HCT116 (cell line): Measurements from ENCODE around the gene GRK5. TPM values are rescaled to one million over a fixed set of nuclear protein-coding genes. Genes with fewer than 3 reads are reported as not detected.

Source experiments
- ATAC-seq: fragments of 200-7000 bp; cut with Tn5 transposase; 2 replicates; pipeline ENCODE4 v1.9.1; 2020; ENCODE audit warnings: mild to moderate bottlenecking, moderate library complexity
- BruUV-seq: library from RNA; stranded (reverse); fragments of 400-500 nt; replicated peaks from 2 replicates; lab custom pipeline; 2021; lab: Mats Ljungman, UMichigan
- CTCF ChIA-PET: fragments of 300-600 bp; sonication (Branson Sonifier 250); formaldehyde crosslinking; loops from one replicate; lab custom pipeline; 2021; ENCODE audit warnings: antibody characterized with exemption; lab: Charles Lee
- POLR2A ChIA-PET: fragments of 300-600, 350-600 bp; sonication (Branson Sonifier 250); formaldehyde crosslinking; loops from one replicate; lab custom pipeline; 2021; ENCODE audit warnings: antibody characterized with exemption; lab: Charles Lee
- RAD21 ChIA-PET, 2 experiments: fragments of 300-600 bp; sonication (Branson Sonifier 250); formaldehyde crosslinking; loops; one replicate each; lab custom pipeline; 2023; ENCODE audit warnings: low total read pairs in 2 of 2; ENCODE audit not compliant: uncharacterized antibody in 2 of 2, unreplicated experiment in 2 of 2, low non-redundant PET in 1 of 2; lab: Charles Lee
- DNase-seq: peaks from one replicate; pipeline ENCODE4 v3.0.0-alpha.2; 2010; ENCODE audit warnings: low read depth, low spot score
- H2AFZ ChIP-seq: fragments of 200-600 bp; shearing (Covaris generic), sonication (generic); 2 replicates; pipeline ENCODE4 v1.6.1; 2017; ENCODE audit warnings: low read depth, mixed run types, mixed read lengths, antibody characterized with exemption, low read length; ENCODE audit not compliant: poor library complexity, severe bottlenecking
- H3K27ac ChIP-seq: 2 replicates; pipeline ENCODE4 v1.5.1; 2012; ENCODE audit warnings: low read depth, low read length
- H3K27me3 ChIP-seq: fragments of 200-600 bp; sonication (generic); 2 replicates; pipeline ENCODE4 v1.6.1; 2016; ENCODE audit warnings: mixed run types, low read length, mixed read lengths; ENCODE audit not compliant: insufficient read depth
- H3K36me3 ChIP-seq, 2 experiments: fragments of 200-500 bp in 1 of 2; fragments of 200-600 bp in 1 of 2; sonication (Bioruptor generic) in 1 of 2; sonication (generic) in 1 of 2; 2 replicates each; pipeline versions ENCODE4 v1.5.1 to v1.6.1; 2014 to 2016; ENCODE audit warnings: low read length in 2 of 2, inconsistent platforms in 1 of 2, mixed read lengths in 1 of 2, mixed run types in 1 of 2; ENCODE audit not compliant: insufficient read depth in 2 of 2, control insufficient read depth in 1 of 2
- H3K4me1 ChIP-seq, 2 experiments: fragments of 200-600 bp in 1 of 2; sonication (generic) in 1 of 2; 2 replicates each; pipeline versions ENCODE4 v1.5.1 to v1.6.1; 2012 to 2017; ENCODE audit warnings: low read length in 2 of 2, inconsistent platforms in 1 of 2, mild to moderate bottlenecking in 1 of 2, mixed read lengths in 1 of 2, mixed run types in 1 of 2, moderate library complexity in 1 of 2; ENCODE audit not compliant: insufficient read depth in 2 of 2, control insufficient read depth in 1 of 2
- H3K4me2 ChIP-seq: fragments of 200-600 bp; sonication (generic); 2 replicates; pipeline ENCODE4 v1.6.1; 2017; ENCODE audit warnings: mixed run types, low read length, mixed read lengths
- H3K4me3 ChIP-seq, 2 experiments: fragments of 200-600 bp in 1 of 2; sonication (generic) in 1 of 2; replicated peaks in 1 of 2; 2 replicates each; pipeline ENCODE4 v1.5.1; 2011 to 2016; ENCODE audit warnings: low read length in 2 of 2, control low read depth in 1 of 2, low read depth in 1 of 2, mild to moderate bottlenecking in 1 of 2, mixed read lengths in 1 of 2, mixed run types in 1 of 2
- H3K79me2 ChIP-seq: fragments of 200-600 bp; sonication (generic); 2 replicates; pipeline ENCODE4 v1.6.1; 2017; ENCODE audit warnings: mild to moderate bottlenecking, mixed run types, low read length, moderate library complexity, mixed read lengths; ENCODE audit not compliant: insufficient read depth
- H3K9ac ChIP-seq: fragments of 200-600 bp; sonication (generic); 2 replicates; pipeline ENCODE4 v1.6.1; 2016; ENCODE audit warnings: low read length, mixed read lengths
- H3K9me2 ChIP-seq: fragments of 200-600 bp; sonication (generic), shearing (Covaris generic); 2 replicates; pipeline ENCODE4 v1.6.1; 2017; ENCODE audit warnings: mixed run types, mild to moderate bottlenecking, moderate library complexity; ENCODE audit not compliant: insufficient read depth
- H3K9me3 ChIP-seq, 2 experiments: fragments of 200-500 bp in 1 of 2; fragments of 200-600 bp in 1 of 2; sonication (Bioruptor generic) in 1 of 2; sonication (generic) in 1 of 2; 2 replicates each; pipeline ENCODE4 v1.6.1; 2014 to 2017; ENCODE audit warnings: low read length in 2 of 2, mixed read lengths in 2 of 2, inconsistent platforms in 1 of 2, low read depth in 1 of 2, mild to moderate bottlenecking in 1 of 2, mixed run types in 1 of 2, moderate library complexity in 1 of 2; ENCODE audit not compliant: control insufficient read depth in 1 of 2, insufficient read depth in 1 of 2
- H4K20me1 ChIP-seq: fragments of 200-600 bp; sonication (generic), shearing (Covaris generic); 2 replicates; pipeline ENCODE4 v1.6.1; 2017; ENCODE audit warnings: mixed run types, mild to moderate bottlenecking, moderate library complexity; ENCODE audit not compliant: insufficient read depth
- JUND ChIP-seq: IDR thresholded peaks from 2 replicates; pipeline ENCODE4 v1.6.1; 2012
- MAX ChIP-seq: IDR thresholded peaks from 2 replicates; pipeline ENCODE4 v1.6.1; 2012
- RAD21 ChIP-seq: IDR thresholded peaks from 2 replicates; pipeline ENCODE4 v1.6.1; 2012; ENCODE audit warnings: low read depth, mild to moderate bottlenecking
- REST ChIP-seq: IDR thresholded peaks from 2 replicates; pipeline ENCODE4 v1.6.1; 2012; ENCODE audit warnings: low read depth
- SIN3A ChIP-seq: IDR thresholded peaks from 2 replicates; pipeline ENCODE4 v1.6.1; 2012; ENCODE audit warnings: low read depth
- TCF7L2 ChIP-seq: IDR thresholded peaks from 2 replicates; pipeline ENCODE4 v1.7.0; 2011; ENCODE audit warnings: borderline replicate concordance, inconsistent platforms; ENCODE audit not compliant: insufficient read depth, insufficient read length; ENCODE audit errors: extremely low read depth
- intact Hi-C: fragments of 100-400 bp; cut with micrococcal nuclease; formaldehyde crosslinking; loops from 2 replicates; pipeline ENCODE4 v1.10.0; 2022
- total RNA-seq: library from RNA; stranded (reverse); gene quantifications from one replicate; pipeline ENCODE4 v1.2.1, GENCODE V29; 2021; ENCODE audit not compliant: unreplicated experiment

GRK5 gene
- total RNA-seq, 1 experiment from 2014 or later: 7.3 TPM

GRCh38 chr10:119206603-119207365, 587 bp upstream of the GRK5 start (continued):
- TF ChIP-seq REST: no peak

GRCh38 chr10:119207713-119208552, 562 bp downstream of the GRK5 start:
- intact Hi-C loops: loop anchor here (2.0 to 5.0 kb wide), 4 partner anchors 47 to 389 kb away; partner anchors contain the start of gene TIAL1
- peak overlapping the region; percentile 48 to 69 for H3K4me3 ChIP-seq
- CTCF ChIA-PET: interaction anchor here (0.6 to 4.3 kb wide), 18 partner anchors 8 to 335 kb away, joined by 3 to 37 read pairs (median 9); partner anchors contain the start of gene RGS10
- DNase-seq (no peak), ATAC-seq (peak; percentile 29)
- H3K9me2 ChIP-seq: no peaks in the 10 kb centered on the region
- H3K4me2 ChIP-seq: peak overlapping the region; percentile 92
- H3K9me3 ChIP-seq: no peaks in the 10 kb centered on the region
- no TSS peak for BruUV-seq
- TF ChIP-seq MAX: peak; percentile 42; the same call in 1 of the 2 replicates
- no peak for TF ChIP-seq REST
- no peak for TF ChIP-seq TCF7L2
- peak; percentile 73 for TF ChIP-seq SIN3A
- TF ChIP-seq JUND: no peak
- no peak for TF ChIP-seq RAD21
- H4K20me1 ChIP-seq: no peaks in the 10 kb centered on the region
- H2AFZ ChIP-seq: peak overlapping the region; percentile 24
- POLR2A ChIA-PET: interaction anchor here (0.6 to 1.8 kb wide), 9 partner anchors 8 to 665 kb away, joined by 3 to 10 read pairs (median 3); partner anchors contain the start of genes MCMBP and TIAL1
- no peaks in the 10 kb centered on the region for H3K79me2 ChIP-seq
- peaks cover 20 to 36% of the 10 kb centered on the region in 2 experiments; a peak in 3 of 4 replicates for H3K4me1 ChIP-seq
- RAD21 ChIA-PET: interaction anchor here (0.6 to 2.4 kb wide), 10 partner anchors 46 to 208 kb away, joined by 3 to 12 read pairs (median 3); no protein-coding TSS in a partner anchor
- no peaks in the 10 kb centered on the region for H3K27me3 ChIP-seq
- H3K36me3 ChIP-seq: no peaks in the 10 kb centered on the region
- peak overlapping the region; percentile 54 for H3K9ac ChIP-seq
- no peak overlapping the region; the same call in 1 of the 2 replicates for H3K27ac ChIP-seq
